GM12801 (cell line): ENCODE measurements around the gene RAB7A.

Source experiments
- TF ChIP-seq, protein P1 (sequence below): IDR thresholded peaks from one replicate; pipeline ENCODE4 v1.5.1; 2011; ENCODE audit warnings: control low read depth; ENCODE audit not compliant: insufficient read length; ENCODE audit errors: extremely low read depth

Gene RAB7A

DNA sequence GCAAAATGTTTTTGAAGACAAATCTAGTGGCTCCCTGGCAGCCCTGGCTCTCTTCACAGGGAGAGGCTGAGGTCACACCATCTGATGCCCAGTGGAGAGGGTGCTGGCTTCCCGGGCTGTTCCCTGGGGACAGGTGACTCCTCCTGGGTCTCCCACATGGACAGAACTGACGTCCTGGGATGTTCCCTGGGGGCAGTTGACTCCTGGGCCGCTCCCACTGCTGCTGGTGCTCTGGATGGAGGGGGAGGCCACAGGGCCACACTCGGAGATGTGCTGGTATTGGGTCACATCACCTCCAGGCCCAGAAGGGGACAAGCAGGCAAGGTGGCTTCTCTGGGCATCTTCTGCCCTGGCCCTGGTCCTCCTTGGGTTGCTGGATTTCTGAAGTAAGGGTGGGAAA is 125.6 kb downstream of the RAB7A start:
- TF ChIP-seq, protein P1, sequence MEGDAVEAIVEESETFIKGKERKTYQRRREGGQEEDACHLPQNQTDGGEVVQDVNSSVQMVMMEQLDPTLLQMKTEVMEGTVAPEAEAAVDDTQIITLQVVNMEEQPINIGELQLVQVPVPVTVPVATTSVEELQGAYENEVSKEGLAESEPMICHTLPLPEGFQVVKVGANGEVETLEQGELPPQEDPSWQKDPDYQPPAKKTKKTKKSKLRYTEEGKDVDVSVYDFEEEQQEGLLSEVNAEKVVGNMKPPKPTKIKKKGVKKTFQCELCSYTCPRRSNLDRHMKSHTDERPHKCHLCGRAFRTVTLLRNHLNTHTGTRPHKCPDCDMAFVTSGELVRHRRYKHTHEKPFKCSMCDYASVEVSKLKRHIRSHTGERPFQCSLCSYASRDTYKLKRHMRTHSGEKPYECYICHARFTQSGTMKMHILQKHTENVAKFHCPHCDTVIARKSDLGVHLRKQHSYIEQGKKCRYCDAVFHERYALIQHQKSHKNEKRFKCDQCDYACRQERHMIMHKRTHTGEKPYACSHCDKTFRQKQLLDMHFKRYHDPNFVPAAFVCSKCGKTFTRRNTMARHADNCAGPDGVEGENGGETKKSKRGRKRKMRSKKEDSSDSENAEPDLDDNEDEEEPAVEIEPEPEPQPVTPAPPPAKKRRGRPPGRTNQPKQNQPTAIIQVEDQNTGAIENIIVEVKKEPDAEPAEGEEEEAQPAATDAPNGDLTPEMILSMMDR: no peak

DNA sequence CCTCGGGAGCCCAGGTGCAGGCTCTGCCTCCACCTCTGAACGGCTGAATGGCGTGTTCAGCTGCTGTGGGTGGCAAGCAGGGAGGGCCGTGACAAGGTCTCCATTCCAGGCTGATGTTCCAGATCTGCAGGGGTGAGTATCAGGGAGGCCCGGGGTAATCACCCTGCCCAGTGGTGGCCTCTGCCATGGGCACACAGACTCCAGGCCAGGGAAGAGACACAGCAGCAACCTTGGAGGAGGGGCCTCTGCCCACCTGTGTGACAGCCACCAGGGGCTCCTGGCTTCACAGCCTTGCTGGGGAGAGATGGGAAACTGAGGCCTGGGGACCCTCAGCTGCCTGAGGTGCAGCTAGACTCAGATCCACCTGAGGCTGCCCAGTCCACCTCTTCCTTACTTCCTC is 127.8 kb downstream of the RAB7A start:
- TF ChIP-seq, protein P1: no peak

DNA sequence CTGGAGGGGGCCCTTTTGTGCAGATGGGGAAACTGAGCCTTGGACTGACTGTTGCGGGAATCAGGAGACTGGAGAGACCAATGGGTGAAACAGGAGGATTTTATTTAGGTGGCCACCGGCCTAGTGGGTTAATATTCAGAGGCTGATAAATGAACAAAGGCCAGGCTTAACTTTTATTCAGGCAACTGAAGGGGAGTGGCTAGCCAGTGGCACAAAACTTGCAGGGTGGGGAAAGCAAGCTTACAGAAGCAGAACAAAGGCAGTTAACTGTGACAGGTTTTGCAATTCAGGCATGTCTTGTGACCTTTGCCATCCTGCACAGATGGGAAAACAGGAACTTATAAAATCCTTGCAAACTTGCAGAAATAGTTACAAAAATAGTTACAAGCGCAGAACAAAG is 128.5 kb downstream of the RAB7A start:
- TF ChIP-seq, protein P1: no peak

DNA sequence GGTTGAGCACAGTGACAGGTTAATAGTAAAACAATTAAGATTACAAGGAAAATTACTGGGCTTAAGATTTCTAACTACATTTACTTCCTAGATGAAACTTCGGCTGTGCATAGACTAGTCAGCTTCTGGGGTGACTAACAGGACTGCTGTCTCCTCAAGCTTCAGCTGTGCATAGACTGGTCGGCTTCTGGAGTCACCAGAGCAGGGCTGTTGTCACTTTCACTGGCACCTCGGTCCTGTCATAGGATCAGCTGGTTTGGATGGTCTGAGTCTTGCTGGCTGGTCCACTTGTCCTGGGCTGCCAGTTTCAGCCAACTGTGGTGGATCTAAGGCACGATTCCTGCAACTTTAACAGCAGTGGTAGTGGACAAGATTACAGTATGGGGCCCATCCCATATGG is 129.6 kb downstream of the RAB7A start:
- TF ChIP-seq, protein P1: no peak

- TF ChIP-seq, protein P1: no peak
Observed at GRCh38 chr3:128858167-128858566, 132.2 kb downstream of the RAB7A start.

GRCh38 chr3:128859630-128860029 is 133.6 kb downstream of the RAB7A start:
- TF ChIP-seq, protein P1: no peak

- TF ChIP-seq, protein P1: no peak
Observed at GRCh38 chr3:128861491-128861890, 135.5 kb downstream of the RAB7A start.

DNA sequence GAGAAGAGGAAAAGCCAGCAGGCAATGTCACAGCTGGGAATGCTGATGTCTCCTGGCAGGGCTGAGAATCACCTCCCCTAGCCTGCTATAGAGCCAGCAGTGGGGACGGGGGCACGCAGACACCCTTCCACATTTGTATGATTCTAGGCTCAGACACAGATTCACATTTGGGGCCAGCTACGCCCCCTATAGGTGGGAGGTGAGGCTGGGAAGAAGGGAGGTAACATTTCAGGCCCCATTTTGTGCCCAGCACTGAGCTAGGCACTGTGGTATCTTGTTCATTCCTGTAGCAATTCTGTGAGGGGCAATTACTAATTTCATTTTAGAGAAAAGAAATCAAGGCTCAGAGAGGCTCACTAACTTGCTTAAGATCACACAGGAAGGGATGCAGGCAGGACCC is 137.6 kb downstream of the RAB7A start:
- TF ChIP-seq, protein P1: no peak
